SH-SY5Y (cell line): ENCODE data around the gene AOAH.

ENCODE experiments used
- GATA2 ChIP-seq: IDR thresholded peaks from 2 replicates; pipeline ENCODE4 v1.6.1; 2011; ENCODE audit warnings: mild to moderate bottlenecking, low read depth, low read length
- GATA3 ChIP-seq: IDR thresholded peaks from 2 replicates; pipeline ENCODE4 v1.6.1; 2011; ENCODE audit warnings: low read depth, mild to moderate bottlenecking, low read length, moderate library complexity

DNA sequence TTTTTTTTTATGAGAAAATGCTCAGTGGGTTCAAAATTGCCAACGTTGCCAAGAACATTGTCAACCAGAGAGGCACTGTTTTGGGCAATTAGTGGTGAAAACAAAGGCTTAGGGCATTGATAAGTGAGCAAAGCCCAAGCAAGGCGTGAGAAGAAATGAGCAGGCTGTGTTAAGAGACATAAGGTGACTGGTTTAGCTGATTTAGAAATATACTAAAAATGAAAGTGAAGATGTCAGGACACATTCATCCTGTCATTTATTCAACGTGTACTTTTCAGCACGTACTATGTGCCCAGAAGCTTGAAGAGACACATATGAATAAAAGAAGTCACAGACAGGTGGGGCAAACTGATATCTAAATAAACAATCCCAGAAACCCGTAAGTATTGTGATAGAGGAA, 31.8 kb downstream of the AOAH start:
- TF ChIP-seq GATA2 = no peak
- no peak for TF ChIP-seq GATA3
